ENCODE measurements around the gene SLC39A11.

- TF ChIP-seq TRAFD1 (CRISPR knock-in tag; IDR thresholded peaks at IDR 0.05; ENCODE audit: borderline replicate concordance), result no peak
- no peak for TF ChIP-seq GTF2F1 (IDR thresholded peaks at IDR 0.05; ENCODE audit: low read length)
- TF ChIP-seq ZNF256 (CRISPR knock-in tag; conservative IDR thresholded peaks at IDR 0.05), result no peak
Observed at GRCh38 chr17:72707881-72708280, 384.6 kb downstream of the SLC39A11 start.

All from HepG2 (cell line).